GM19043 (cell line): Measurements from ENCODE around the gene EHF.

Experiments used
- ATAC-seq: cut with Tn5 transposase; IDR thresholded peaks from one replicate; pipeline ENCODE4 v1.9.1; 2021; ENCODE audit warnings: low read depth; ENCODE audit not compliant: unreplicated experiment

The EHF gene

DNA sequence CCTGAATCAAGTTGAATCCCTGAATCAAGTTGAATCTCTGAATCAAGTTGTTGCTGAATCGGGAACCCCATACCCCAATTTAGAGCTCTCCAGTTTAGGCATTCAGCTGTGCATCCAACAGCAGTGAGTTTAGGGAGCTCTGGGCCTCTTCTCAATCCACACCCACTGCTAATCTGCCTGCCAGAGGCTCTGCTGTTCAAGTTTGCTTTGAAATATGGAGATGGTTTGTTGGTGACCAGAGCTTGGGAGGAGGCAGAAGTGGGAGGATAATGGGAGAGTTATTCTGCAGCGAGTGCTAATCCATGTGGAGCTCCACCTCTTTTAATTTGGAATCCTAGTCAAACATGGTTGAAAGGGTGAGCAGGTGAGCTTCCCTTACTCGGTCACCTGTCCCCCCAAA, 22.4 kb downstream of the EHF start:
- ATAC-seq = no peak

DNA sequence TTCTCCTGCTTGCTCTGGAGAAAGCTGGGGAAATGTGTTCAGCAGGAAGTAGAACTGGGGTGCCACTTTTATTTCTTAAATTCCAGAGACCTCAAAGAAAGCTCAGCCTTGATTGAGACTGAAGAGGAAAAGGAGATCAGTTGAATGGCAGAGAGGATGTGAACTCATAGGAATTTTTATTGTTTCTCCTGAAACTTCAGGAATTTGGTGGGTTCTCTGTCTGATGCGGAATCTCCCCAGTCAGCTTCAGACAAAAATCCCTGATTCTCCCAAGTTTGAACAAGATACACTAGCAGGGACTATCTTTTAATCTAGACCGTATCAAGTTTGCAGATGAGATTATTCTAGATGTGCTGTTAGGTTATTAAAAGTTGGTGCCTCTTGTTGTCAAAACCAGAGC, 23.0 kb downstream of the EHF start:
- no peak for ATAC-seq

DNA sequence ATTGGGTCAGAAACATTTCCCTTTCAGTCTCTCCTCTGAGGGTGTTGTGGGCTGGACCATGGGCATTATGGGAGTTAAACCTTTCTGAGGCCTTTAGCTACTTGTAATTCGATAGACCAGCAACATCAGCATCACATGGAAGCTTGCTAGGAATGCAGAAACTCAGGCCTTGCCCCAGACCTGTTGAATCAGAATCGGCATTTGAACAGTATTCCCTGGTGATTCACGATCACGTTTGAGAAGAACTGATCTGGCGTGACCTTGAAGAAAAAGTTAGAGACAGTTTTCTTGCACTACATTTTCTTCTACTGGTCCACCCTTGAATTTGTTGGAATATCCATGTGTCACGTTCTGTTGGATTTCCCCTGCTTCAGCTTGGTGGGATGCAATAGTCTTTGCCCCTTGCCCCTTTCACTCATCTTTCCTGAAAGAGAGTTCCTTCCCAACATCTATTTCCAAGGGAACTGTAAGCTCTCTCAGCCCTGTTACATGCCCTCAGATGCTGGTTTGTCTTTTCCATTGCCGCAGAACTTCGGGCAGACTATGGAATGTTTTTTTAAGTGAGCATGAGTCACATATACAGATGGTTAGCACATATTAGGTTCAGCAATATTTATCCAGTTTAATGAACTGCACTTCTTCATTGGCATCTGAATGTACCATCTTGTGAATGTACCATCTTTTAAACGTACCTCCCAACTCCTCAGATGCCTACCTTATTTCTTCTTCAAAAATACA, 23.9 kb downstream of the EHF start:
- ATAC-seq = no peak

DNA sequence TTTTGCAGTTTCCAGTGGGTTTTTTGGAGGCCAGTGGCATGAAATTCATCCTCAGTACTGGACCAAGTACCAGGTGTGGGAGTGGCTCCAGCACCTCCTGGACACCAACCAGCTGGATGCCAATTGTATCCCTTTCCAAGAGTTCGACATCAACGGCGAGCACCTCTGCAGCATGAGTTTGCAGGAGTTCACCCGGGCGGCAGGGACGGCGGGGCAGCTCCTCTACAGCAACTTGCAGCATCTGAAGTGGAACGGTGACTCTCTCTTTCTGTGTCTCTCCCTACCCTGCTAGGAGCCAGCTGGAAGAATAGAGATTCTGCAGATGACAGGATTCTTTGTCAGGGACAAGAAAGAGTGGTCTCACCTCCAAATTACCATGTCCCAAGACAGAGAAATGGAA, 25.5 kb downstream of the EHF start:
- ATAC-seq = no peak

DNA sequence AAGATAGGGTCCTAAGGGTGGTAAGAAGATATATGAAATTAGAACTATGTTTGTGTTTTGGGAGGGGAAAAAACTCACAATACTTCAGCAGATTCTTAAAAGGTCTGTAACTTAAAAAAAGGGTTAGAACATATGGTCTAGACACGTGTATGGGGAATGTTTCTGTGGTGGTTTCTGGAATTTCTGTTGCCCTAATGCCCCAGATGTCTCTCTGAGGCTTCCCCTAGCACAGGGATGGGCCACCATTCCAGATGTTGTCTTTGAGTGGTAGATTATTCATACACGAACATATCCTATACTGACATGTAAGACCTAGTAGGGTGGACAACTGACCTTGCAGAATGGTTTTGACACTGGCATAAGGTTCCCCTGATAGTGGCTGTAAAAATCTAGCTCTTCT, 26.2 kb downstream of the EHF start:
- ATAC-seq = no peak

DNA sequence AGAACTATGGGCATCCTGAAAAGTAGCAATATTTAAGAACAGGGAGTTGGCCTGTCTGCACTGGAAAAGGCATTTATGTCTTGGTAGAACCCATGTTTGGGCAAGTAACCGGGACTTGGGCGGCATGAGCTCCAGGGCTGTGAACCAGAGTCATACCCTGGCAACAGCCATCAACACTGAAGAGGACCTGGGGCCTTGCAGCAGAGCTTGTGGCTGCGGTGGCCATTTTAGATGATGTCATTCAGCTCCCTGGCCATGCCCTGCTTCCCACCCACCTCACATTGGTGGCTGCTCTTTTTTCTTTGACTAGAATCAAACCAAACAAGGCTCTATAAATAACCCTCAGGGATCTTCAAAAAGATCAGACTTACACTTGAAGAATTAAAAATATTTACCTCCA, 26.6 kb downstream of the EHF start:
- ATAC-seq = no peak

DNA sequence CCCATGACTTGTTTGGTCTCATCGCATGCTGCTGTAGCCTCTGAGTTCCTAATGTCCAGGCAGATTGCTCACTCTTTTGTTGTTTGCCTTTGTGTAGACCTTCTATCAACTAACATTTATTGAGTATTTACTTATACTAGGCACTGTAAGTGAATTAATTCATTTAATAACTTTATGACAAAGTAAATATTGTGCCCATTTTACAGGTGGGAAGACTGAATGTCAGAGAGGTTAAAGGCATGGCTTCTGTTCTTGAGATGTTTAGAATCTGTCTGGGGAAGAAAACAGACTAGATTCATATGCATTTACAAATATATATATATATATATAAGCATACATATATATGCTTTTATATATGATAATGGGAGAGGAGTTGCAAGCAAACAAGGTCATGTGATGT, 27.1 kb downstream of the EHF start:
- no peak for ATAC-seq

DNA sequence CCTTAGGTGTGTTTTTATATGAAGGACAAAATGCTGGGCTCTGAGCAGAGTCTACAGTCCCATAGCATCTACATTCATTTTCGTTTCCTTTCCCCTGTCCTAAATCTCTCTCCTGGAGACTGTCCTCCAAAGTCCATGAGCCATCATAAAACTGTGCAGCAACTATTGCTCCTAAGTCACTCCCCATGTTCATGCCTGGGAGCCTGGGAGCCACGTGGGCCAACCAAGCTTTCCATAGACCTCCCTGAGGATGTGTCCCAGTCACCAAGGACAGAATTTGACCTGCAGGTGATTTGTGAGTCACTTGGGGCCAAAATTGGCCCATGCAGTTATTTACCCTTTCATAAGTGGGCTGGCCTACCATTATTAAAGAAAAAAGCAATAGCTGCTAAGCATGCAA, 28.7 kb downstream of the EHF start:
- ATAC-seq = no peak

DNA sequence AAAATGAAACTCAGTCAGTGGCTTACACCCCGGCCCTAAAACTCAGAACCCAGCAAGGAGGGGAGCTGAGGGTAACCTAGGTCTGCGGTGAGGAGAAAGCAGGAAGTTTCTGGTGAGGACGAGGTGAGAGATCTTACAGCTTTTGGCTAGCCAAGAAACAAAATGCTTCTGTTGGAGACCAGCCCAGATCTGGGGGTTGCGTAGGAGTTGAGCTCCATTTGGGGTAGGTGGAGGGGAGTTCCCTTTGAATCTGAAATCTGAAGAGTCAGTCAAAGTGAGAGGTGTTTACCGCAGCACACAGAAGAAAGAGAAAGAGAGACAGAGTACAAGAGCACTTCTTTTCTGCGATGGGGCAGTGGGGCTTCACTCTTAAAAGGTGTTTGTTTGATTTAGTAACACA, 29.6 kb downstream of the EHF start:
- peak; percentile 89 for ATAC-seq

DNA sequence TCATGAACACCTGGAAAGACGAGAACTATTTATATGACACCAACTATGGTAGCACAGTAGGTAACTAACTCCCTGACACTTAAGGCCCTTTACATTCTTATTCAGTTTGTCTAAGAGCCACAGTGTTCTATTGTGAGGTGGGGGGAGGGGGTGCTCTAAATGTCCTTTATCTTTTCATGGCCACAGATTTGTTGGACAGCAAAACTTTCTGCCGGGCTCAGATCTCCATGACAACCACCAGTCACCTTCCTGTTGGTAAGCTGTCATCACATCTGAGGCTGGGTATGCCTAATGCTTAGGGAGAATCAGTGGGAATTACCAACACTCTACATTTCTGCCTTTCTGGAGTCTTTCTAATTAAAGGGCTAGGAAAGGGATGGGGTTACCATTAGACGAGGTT, 30.7 kb downstream of the EHF start:
- no peak for ATAC-seq

DNA sequence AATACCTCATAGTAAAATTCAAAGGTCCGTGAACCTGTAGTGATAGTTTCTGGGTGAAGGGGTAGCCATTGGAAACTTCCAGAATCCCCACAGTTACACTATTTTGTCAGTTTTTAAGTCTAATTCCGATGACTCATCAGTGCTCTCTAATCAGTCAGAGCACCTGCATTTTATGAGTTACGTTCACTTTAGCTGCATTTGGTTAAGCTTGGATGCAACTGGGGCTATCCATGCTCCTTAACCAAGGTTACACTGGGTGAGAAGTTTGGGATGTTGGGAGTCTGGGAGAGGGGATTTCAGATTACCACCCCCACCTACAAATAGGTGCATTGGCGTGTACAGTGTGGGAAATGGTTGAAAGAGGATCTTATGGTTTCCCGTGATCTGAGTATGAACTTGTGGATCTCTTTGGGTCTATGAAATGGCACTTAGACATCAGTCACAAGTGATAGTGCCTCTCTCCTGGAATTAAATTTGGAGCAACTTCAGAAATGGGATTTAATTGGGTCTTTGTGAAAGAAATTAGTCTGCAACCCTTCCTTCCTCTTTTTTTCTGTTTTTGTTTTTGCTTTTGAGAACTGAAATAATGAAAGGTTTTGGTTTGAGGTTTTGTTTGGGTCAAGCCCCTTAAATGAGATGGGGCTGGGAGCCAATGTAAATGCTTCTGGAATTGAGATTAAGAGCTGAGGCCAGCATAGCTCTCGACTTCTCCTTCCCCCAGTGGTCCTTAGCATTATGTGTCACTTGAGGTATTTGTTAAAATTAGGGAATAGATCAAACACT, 31.5 kb downstream of the EHF start:
- ATAC-seq = peak; percentile 23

DNA sequence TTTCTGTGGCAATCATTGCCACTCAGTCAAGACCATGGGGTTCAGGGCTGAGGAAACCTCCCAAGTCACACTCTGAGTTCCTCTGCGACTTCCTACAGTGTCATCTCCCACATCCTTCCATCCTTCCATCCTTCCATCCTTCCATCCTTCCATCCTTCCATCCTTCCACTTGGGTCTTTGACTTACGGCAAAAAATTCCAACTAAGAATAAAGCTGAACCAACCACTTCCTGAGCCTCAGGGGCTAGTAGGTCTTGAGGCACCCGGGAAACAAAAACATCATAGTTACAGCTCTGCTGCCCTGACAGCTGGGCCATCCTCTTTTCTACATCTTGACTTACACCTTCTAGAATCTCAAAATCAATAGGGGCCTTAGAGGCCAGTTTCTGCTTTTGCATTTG, 32.1 kb downstream of the EHF start:
- no peak for ATAC-seq

DNA sequence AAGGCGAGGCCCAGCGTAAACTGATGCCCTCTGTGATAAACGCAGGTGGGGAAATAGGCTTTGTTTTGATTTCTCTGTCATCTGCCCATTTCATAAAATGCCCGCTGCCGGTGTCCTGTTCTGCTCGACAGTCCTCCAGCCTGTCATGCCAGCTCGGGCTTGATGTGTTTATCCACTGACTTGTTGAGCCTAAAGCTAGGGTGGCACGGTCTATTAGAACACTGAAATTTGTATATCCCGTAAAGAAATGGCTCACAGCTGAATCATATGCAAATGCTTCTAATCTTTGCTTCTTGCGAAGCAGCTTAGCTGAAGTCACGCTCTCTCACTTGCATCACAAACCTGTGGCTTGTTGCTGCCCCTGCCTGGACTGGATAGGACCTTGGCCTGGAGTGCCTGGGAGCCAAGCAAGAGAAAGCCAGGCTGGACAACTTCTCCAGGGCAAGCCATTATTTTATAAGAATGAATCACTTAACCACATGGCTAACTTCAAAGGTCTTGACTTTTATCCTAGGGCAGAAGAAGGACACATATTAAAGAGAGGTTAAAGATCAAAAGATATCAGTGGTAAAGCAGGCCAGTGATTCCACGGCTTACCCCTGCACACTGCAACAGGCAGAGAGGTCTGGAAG, 33.1 kb downstream of the EHF start:
- no peak for ATAC-seq

DNA sequence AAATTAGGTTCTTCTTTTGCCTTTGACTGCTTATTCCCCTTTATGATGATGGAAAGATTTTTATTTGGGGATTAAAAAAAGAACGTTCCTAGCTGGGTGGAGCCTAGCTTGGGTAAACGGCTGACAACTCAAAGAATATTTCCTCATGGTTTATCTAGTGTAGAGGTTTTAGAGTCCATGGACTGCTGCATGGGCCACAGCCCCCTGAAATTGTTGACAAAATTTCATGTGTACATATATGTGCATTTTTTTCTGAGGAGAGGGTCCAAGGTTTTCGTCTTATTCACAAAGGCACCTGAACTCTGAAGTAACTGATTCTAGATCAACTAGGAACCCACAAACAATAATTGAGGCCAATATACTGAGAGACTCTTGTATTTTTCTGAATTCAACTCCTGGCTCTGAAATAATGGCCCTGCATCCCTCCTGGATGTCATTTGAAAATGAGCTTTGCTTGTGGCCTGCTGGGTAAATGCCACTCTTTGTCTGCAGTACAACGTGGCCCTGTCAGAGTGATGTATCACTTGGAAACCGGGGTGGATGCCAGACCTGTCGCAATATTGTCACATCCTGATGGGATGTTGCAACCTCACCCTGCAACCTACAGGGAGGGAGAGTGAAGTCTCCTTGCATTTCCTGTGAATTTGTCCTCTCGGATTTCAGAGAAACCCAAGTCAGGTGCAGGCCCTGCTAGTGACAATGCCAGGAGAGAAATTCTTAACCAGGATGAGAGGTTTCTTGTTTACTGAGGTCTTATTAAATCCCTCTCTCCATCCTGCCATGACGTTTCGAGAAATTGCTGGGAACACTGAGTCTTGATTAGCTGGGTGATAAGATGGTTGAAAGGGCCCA, 33.8 kb downstream of the EHF start:
- no peak for ATAC-seq

DNA sequence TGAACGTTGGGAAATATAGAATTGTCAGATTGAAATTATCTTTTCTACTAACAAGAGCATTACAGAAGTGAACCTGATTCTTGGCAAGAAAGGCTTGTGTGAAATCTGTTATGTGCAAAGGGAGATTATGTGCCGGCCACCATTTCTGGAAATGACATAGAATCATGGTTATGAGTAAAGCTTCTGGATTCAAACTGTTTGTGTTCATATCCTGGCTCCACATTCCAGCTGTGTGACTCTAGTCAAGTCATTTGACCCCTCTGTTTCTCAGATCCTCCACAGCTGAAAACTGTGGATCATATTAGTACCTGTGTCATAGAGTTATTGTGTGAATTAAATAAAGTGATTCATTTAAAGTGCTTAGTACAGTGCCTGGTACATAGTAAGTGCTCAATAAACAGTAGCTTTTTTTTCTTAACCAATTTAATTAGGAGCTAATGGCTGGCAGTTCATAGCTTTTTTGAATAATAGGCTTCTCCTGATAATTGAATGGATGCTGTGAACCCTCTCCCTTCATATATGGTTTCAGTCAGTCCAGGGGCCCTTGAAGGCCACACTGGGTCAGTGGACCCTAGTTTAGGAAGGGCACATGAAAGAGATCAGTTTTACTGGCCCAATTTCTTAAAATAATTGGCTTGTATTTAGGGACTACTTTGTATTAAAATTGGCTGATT, 34.6 kb downstream of the EHF start:
- no peak for ATAC-seq

DNA sequence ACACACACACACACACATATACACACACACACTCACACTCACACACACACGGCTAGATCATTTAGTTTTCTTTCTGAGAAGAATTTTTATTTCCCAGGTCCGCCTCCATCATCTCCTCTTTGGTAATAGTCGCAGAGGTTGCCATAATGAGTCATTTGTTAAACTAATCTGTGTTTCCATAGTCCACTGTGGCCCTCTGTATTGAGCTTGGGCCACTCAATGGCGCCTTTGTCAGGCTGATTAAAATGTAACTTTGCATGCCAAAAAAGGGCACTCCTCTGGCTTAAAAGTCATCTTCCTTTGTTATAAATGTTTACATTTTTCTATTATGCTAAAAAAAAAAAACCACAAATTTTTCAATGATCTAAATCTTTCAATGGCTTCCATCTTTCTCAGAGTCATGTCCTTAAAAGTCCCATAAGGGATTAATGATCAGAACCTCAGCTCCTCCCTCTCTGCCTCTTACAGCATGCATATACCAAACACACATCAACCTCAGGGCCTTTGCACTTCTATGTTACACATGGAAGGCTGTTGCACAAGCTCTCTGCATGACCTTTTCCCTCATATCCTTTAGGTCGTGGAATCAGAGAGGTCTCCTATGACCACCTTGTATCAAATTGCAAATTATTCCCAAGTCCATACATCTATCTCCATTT, 35.3 kb downstream of the EHF start:
- no peak for ATAC-seq

DNA sequence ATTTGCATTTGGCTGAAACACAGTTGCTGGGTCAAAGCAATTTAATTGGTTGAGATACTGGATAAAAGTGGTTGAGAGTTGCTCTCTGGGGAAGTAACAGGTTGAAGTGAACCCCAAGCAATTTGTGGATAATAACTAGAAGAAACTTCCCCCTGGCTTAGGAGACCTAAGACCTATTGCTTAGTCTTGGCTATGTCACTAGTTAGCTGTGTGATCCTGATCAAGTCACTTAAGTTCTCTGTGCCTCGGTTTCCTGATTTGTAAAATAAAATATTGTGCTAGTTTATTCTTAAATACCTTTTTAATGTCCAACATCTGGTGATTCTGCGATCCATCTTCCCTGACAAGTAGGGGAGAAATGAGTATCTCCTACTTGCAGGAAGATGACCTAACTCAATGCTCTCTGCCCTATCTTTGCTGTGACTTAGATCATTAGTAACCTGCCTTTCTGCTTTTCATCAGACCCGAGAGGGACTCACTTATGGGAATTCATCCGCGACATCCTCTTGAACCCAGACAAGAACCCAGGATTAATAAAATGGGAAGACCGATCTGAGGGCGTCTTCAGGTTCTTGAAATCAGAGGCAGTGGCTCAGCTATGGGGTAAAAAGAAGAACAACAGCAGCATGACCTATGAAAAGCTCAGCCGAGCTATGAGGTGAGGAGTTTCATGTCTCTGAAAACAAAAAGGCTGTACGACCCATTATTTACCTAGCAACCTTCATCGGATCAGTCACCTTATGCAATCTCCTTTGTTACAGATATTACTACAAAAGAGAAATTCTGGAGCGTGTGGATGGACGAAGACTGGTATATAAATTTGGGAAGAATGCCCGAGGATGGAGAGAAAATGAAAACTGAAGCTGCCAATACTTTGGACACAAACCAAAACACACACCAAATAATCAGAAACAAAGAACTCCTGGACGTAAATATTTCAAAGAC, 37.5 kb downstream of the EHF start:
- no peak for ATAC-seq

DNA sequence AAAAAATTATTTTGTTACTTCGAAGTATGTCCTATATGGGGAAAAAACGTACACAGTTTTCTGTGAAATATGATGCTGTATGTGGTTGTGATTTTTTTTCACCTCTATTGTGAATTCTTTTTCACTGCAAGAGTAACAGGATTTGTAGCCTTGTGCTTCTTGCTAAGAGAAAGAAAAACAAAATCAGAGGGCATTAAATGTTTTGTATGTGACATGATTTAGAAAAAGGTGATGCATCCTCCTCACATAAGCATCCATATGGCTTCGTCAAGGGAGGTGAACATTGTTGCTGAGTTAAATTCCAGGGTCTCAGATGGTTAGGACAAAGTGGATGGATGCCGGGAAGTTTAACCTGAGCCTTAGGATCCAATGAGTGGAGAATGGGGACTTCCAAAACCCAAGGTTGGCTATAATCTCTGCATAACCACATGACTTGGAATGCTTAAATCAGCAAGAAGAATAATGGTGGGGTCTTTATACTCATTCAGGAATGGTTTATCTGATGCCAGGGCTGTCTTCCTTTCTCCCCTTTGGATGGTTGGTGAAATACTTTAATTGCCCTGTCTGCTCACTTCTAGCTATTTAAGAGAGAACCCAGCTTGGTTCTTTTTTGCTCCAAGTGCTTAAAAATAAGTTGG, 38.3 kb downstream of the EHF start:
- ATAC-seq = no peak
